Dedifferentiated amniotic fluid mesenchymal stem cell (primary cell): ENCODE results near the gene IL6.

Experiments
- DNase-seq: peaks from one replicate; pipeline ENCODE4 v3.0.0-alpha.2; 2016; ENCODE audit errors: extremely low spot score

The IL6 gene

DNA sequence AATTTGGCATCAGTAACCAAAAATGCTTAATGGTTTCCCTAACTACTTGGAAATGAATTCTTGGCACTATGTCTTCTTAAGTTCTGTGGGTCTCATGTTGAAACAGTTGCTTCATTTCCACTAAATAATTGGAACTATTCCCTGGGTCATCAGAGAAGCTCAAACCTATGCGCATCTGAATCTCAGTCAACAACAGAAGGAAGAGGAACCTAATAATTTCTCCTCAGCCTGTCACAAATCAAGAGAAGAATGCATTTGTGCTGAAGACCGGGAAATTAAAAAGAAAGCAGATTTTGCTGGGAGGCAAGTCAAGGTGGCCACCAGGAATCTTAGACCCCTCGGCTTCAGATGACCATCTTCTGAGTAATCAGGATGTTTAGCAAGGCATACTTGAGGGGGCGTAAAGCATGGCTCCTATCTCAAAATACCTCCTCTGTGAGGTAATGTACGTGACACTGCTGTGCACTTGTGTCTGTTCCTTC lies 54.3 kb downstream of the IL6 start:
- peak; percentile 34 for DNase-seq
